ENCODE data around the gene STAG1.
"Not testable (repeated sequence)": the region's sequence is repeated elsewhere in the genome, so short reads cannot be mapped to it uniquely, and the experiment has no call there.

Gene STAG1

GRCh38 chr3:136741063-136741462 lies 11.1 kb downstream of the STAG1 start:
- no peak for DNase-seq

- DNase-seq = no peak
These were observed 11.7 kb downstream of the STAG1 start for GRCh38 chr3:136740351-136740958.

GRCh38 chr3:136736950-136737349 lies 15.2 kb downstream of the STAG1 start:
- not testable (repeated sequence) for DNase-seq

GRCh38 chr3:136735103-136735502 lies 17.1 kb downstream of the STAG1 start:
- no peak for DNase-seq

- DNase-seq = no peak
These were observed 17.7 kb downstream of the STAG1 start for GRCh38 chr3:136734382-136735070.

GRCh38 chr3:136733317-136733833 lies 18.8 kb downstream of the STAG1 start:
- DNase-seq = no peak

GRCh38 chr3:136731274-136731884 lies 20.8 kb downstream of the STAG1 start:
- DNase-seq = no peak

GRCh38 chr3:136730595-136731273 lies 21.4 kb downstream of the STAG1 start:
- DNase-seq = no peak

- no peak for DNase-seq
These were observed 23.3 kb downstream of the STAG1 start for GRCh38 chr3:136728918-136729317.

- no peak for DNase-seq
These were observed 23.7 kb downstream of the STAG1 start for GRCh38 chr3:136728473-136728872.

GRCh38 chr3:136725468-136725867 lies 26.7 kb downstream of the STAG1 start:
- DNase-seq = no peak

GRCh38 chr3:136722916-136723315 lies 29.3 kb downstream of the STAG1 start:
- not testable (repeated sequence) for DNase-seq

GRCh38 chr3:136722399-136722798 lies 29.8 kb downstream of the STAG1 start:
- DNase-seq = not testable (repeated sequence)

- DNase-seq = no peak
These were observed 32.1 kb downstream of the STAG1 start for GRCh38 chr3:136720091-136720490.

- DNase-seq = no peak
These were observed 35.5 kb downstream of the STAG1 start for GRCh38 chr3:136716629-136717028.

- no peak for DNase-seq
These were observed 38.2 kb downstream of the STAG1 start for GRCh38 chr3:136714020-136714419.

- no peak for DNase-seq
These were observed 39.2 kb downstream of the STAG1 start for GRCh38 chr3:136712941-136713340.

- DNase-seq = not testable (repeated sequence)
These were observed 40.3 kb downstream of the STAG1 start for GRCh38 chr3:136711888-136712287.

GRCh38 chr3:136711277-136711676 lies 40.9 kb downstream of the STAG1 start:
- no peak for DNase-seq

- DNase-seq = not testable (repeated sequence)
These were observed 42.4 kb downstream of the STAG1 start for GRCh38 chr3:136709775-136710174.

- no peak for DNase-seq
These were observed 43.7 kb downstream of the STAG1 start for GRCh38 chr3:136708333-136708985.

- DNase-seq = no peak
These were observed 48.7 kb downstream of the STAG1 start for GRCh38 chr3:136703429-136703828.

- DNase-seq = no peak
These were observed 52.8 kb downstream of the STAG1 start for GRCh38 chr3:136699271-136699828.
